HG03280 (cell line): ENCODE data around the gene GSTO2.

Experiments
- ATAC-seq: cut with Tn5 transposase; IDR thresholded peaks from one replicate; pipeline ENCODE4 v1.9.1; 2021; ENCODE audit warnings: mild to moderate bottlenecking, moderate library complexity; ENCODE audit not compliant: unreplicated experiment

GSTO2 gene

GRCh38 chr10:104304927-104305326 is 35.9 kb downstream of the GSTO2 start:
- ATAC-seq = no peak

GRCh38 chr10:104306897-104307296 is 37.9 kb downstream of the GSTO2 start:
- no peak for ATAC-seq

GRCh38 chr10:104307576-104308438 is 38.8 kb downstream of the GSTO2 start:
- no peak for ATAC-seq

- peak; percentile 64 for ATAC-seq
Measured at GRCh38 chr10:104308439-104308903, 39.5 kb downstream of the GSTO2 start.

- no peak for ATAC-seq
Measured at GRCh38 chr10:104309980-104310978, 41.3 kb downstream of the GSTO2 start.

- no peak for ATAC-seq
Measured at GRCh38 chr10:104311184-104311720, 42.3 kb downstream of the GSTO2 start.

- no peak for ATAC-seq
Measured at GRCh38 chr10:104314591-104315485, 45.9 kb downstream of the GSTO2 start.

- ATAC-seq = no peak
Measured at GRCh38 chr10:104315486-104315921, 46.5 kb downstream of the GSTO2 start.

GRCh38 chr10:104316321-104317099 is 47.5 kb downstream of the GSTO2 start:
- ATAC-seq = no peak

GRCh38 chr10:104317269-104317710 is 48.3 kb downstream of the GSTO2 start:
- ATAC-seq = no peak

GRCh38 chr10:104317726-104318299 is 48.8 kb downstream of the GSTO2 start:
- no peak for ATAC-seq

- no peak for ATAC-seq
Measured at GRCh38 chr10:104318326-104318725, 49.3 kb downstream of the GSTO2 start.

GRCh38 chr10:104318810-104319741 is 50.1 kb downstream of the GSTO2 start:
- ATAC-seq = no peak

- no peak for ATAC-seq
Measured at GRCh38 chr10:104321226-104321625, 52.2 kb downstream of the GSTO2 start.

GRCh38 chr10:104321725-104322415 is 52.9 kb downstream of the GSTO2 start:
- no peak for ATAC-seq

- no peak for ATAC-seq
Measured at GRCh38 chr10:104322416-104322782, 53.4 kb downstream of the GSTO2 start.

GRCh38 chr10:104323085-104323484 is 54.1 kb downstream of the GSTO2 start:
- ATAC-seq = no peak
